DND-41 (cell line): Measurements from ENCODE around the gene CDS2.

Source experiments
- ATAC-seq: fragments of 200-7000 bp; cut with Tn5 transposase; 3 replicates; pipeline ENCODE4 v1.9.1; 2021; ENCODE audit warnings: low read depth; ENCODE audit not compliant: insufficient read depth
- DNase-seq: peaks from one replicate; pipeline ENCODE4 v3.0.0-alpha.2; 2020
- H2AFZ ChIP-seq: 2 replicates; pipeline ENCODE4 v1.6.0; 2012; ENCODE audit warnings: low read depth, low read length
- H3K27ac ChIP-seq: 2 replicates; pipeline ENCODE4 v1.5.1; 2012; ENCODE audit warnings: low read length, inconsistent platforms
- H3K27me3 ChIP-seq: fragments of 200-600 bp; sonication (generic); 2 replicates; pipeline ENCODE4 v1.6.0; 2012; ENCODE audit warnings: low read length, mild to moderate bottlenecking, inconsistent platforms; ENCODE audit not compliant: insufficient read depth, poor library complexity
- H3K36me3 ChIP-seq: 2 replicates; pipeline ENCODE4 v1.5.1; 2012; ENCODE audit warnings: low read length, inconsistent platforms; ENCODE audit not compliant: insufficient read depth
- H3K4me1 ChIP-seq: 2 replicates; pipeline ENCODE4 v1.5.1; 2012; ENCODE audit warnings: mild to moderate bottlenecking, low read length; ENCODE audit not compliant: insufficient read depth
- H3K4me2 ChIP-seq: 2 replicates; pipeline ENCODE4 v1.6.0; 2012; ENCODE audit warnings: mild to moderate bottlenecking, moderate library complexity, low read length, inconsistent platforms; ENCODE audit not compliant: insufficient read depth
- H3K4me3 ChIP-seq, 2 experiments: fragments of 200-600 bp in 1 of 2; shearing (Covaris generic) in 1 of 2; 2 replicates each; pipeline ENCODE4 v1.5.1; 2012 to 2016; ENCODE audit warnings: inconsistent platforms in 2 of 2, low read length in 2 of 2, mild to moderate bottlenecking in 2 of 2, low read depth in 1 of 2, moderate library complexity in 1 of 2
- H3K79me2 ChIP-seq: 2 replicates; pipeline ENCODE4 v1.6.0; 2012; ENCODE audit warnings: low read length, inconsistent platforms; ENCODE audit not compliant: insufficient read depth
- H3K9ac ChIP-seq: 2 replicates; pipeline ENCODE4 v1.6.0; 2012; ENCODE audit warnings: low read depth, mild to moderate bottlenecking, inconsistent platforms, low read length, moderate library complexity
- H3K9me3 ChIP-seq: 2 replicates; pipeline ENCODE4 v1.5.1; 2012; ENCODE audit warnings: low read length, moderate library complexity, mild to moderate bottlenecking, inconsistent platforms; ENCODE audit not compliant: insufficient read depth, severe bottlenecking
- H4K20me1 ChIP-seq: 2 replicates; pipeline ENCODE4 v1.6.0; 2012; ENCODE audit warnings: low read length; ENCODE audit not compliant: insufficient read depth
- CTCF ChIP-seq: IDR thresholded peaks from 2 replicates; pipeline ENCODE4 v1.5.1; 2012; ENCODE audit warnings: borderline replicate concordance, low read length, moderate library complexity, mild to moderate bottlenecking; ENCODE audit not compliant: poor library complexity, severe bottlenecking; ENCODE audit errors: extremely low read depth
- EZH2 ChIP-seq: IDR thresholded peaks from 3 replicates; pipeline ENCODE4 v1.6.1; 2012; ENCODE audit warnings: borderline replicate concordance, low read depth, mild to moderate bottlenecking, moderate library complexity, low read length, inconsistent platforms; ENCODE audit not compliant: severe bottlenecking

The CDS2 gene

GRCh38 chr20:5222919-5223634 is 96.3 kb downstream of the CDS2 start:
- ATAC-seq = peak; percentile 84
- Histone ChIP-seq H4K20me1 (no peaks in the 10 kb centered on the region), H3K9ac (no peak overlapping the region), H3K9me3 (no peaks in the 10 kb centered on the region), H3K79me2 (no peaks in the 10 kb centered on the region), H3K36me3 (no peaks in the 10 kb centered on the region), H3K4me3 (no peak overlapping the region), H3K27me3 (no peaks in the 10 kb centered on the region), H2AFZ (no peak overlapping the region; the same call in 1 of the 2 replicates), H3K4me1 (no peaks in the 10 kb centered on the region), H3K27ac (no peak overlapping the region), H3K4me2 (no peak overlapping the region)
- no peak for TF ChIP-seq EZH2
- peak; percentile 99 for TF ChIP-seq CTCF
- DNase-seq = peak; percentile 71

- no peak overlapping the region for H2AFZ ChIP-seq
- H3K79me2 ChIP-seq = no peaks in the 10 kb centered on the region
- H3K36me3 ChIP-seq = no peaks in the 10 kb centered on the region
- H3K27ac ChIP-seq = no peak overlapping the region
- H4K20me1 ChIP-seq = no peaks in the 10 kb centered on the region
- DNase-seq (no peak), ATAC-seq (no peak)
- no peak overlapping the region for H3K4me2 ChIP-seq
- TF ChIP-seq CTCF (no peak), EZH2 (no peak)
- no peaks in the 10 kb centered on the region for H3K4me1 ChIP-seq
- H3K4me3 ChIP-seq = no peak overlapping the region
- no peaks in the 10 kb centered on the region for H3K9me3 ChIP-seq
- no peak overlapping the region for H3K9ac ChIP-seq
- peaks cover 14% of the 10 kb centered on the region for H3K27me3 ChIP-seq
These were observed 103.7 kb downstream of the CDS2 start for GRCh38 chr20:5230544-5230943.

DNA sequence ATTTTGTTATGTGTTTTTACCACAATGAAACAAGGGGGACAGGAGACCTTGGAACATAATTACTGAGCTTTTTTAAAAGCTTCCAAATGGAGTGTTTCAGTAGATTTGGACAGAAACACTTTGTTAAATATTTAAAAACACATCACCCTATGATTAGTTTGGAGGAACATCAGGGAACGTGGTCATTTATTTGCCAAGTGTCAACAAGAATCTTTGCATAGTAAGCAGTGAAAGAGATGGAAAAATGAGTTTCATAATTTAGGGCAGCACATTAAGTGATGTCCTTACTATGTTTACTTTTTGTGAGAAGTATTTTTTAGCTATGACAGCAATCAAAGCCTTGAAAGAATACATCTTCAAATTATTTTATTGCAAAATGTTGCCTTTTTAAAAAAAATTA is 107.3 kb downstream of the CDS2 start:
- Histone ChIP-seq H3K9me3 (no peaks in the 10 kb centered on the region), H3K9ac (no peak overlapping the region), H3K36me3 (no peaks in the 10 kb centered on the region), H3K4me1 (no peaks in the 10 kb centered on the region), H3K4me3 (no peak overlapping the region), H4K20me1 (no peaks in the 10 kb centered on the region), H3K27ac (no peak overlapping the region), H2AFZ (no peak overlapping the region), H3K27me3 (peaks cover 14% of the 10 kb centered on the region), H3K79me2 (no peaks in the 10 kb centered on the region), H3K4me2 (no peak overlapping the region)
- ATAC-seq (no peak), DNase-seq (no peak)
- no peak for TF ChIP-seq CTCF
- no peak for TF ChIP-seq EZH2

- H3K79me2 ChIP-seq = no peaks in the 10 kb centered on the region
- H3K9ac ChIP-seq = no peak overlapping the region
- DNase-seq (no peak), ATAC-seq (no peak)
- no peaks in the 10 kb centered on the region for H4K20me1 ChIP-seq
- no peak overlapping the region for H3K27ac ChIP-seq
- H2AFZ ChIP-seq = no peak overlapping the region
- no peaks in the 10 kb centered on the region for H3K36me3 ChIP-seq
- no peak overlapping the region for H3K4me3 ChIP-seq
- no peaks in the 10 kb centered on the region for H3K9me3 ChIP-seq
- peaks cover 14% of the 10 kb centered on the region for H3K27me3 ChIP-seq
- H3K4me2 ChIP-seq = no peak overlapping the region
- no peaks in the 10 kb centered on the region for H3K4me1 ChIP-seq
- TF ChIP-seq EZH2 (no peak), CTCF (no peak)
These were observed 108.2 kb downstream of the CDS2 start for GRCh38 chr20:5234978-5235377.
